H1 (cell line): ENCODE data around the gene JDP2.
"Not testable (repeated sequence)": the region's sequence is repeated elsewhere in the genome, so short reads cannot be mapped to it uniquely, and the experiment has no call there.

ENCODE experiments used
- CTCF ChIP-seq, 3 experiments: IDR thresholded peaks; 1 replicate in 2 of 3; 2 replicates in 1 of 3; pipeline versions ENCODE4 v1.5.1 to v1.6.1; 2011; ENCODE audit warnings: low read length in 3 of 3, mild to moderate bottlenecking in 3 of 3, inconsistent platforms in 2 of 3, low read depth in 1 of 3, moderate library complexity in 1 of 3; ENCODE audit not compliant: insufficient read depth in 1 of 3; ENCODE audit errors: control extremely low read depth in 1 of 3
- MAFK ChIP-seq: IDR thresholded peaks from 2 replicates; pipeline ENCODE4 v1.6.1; 2012; ENCODE audit warnings: low read depth, mild to moderate bottlenecking, improper control_type of control experiment, low read length
- TEAD4 ChIP-seq: IDR thresholded peaks from 2 replicates; pipeline ENCODE4 v1.6.1; 2012; ENCODE audit warnings: low read depth, low read length, inconsistent platforms, mixed read lengths

- TF ChIP-seq MAFK; CTCF (IDR thresholded peaks at IDR 0.05; ENCODE audit: control extremely low read depth in 1 of 3, insufficient read depth in 1 of 3, low read depth in 1 of 3, low read length in 3 of 3); TEAD4: not testable (repeated sequence)
Observed at GRCh38 chr14:75474127-75474526, 46.3 kb downstream of the JDP2 start.
